ENCODE results near the gene TNNC2.
"Not testable (repeated sequence)": the region's sequence is repeated elsewhere in the genome, so short reads cannot be mapped to it uniquely, and the experiment has no call there.

Gene TNNC2

GRCh38 chr20:45848969-45849582, 22.0 kb upstream of the TNNC2 start:
- DNase-seq (ENCODE audit: low read depth in 2 of 2), result no peak

GRCh38 chr20:45848421-45848820, 21.3 kb upstream of the TNNC2 start:
- DNase-seq (ENCODE audit: low read depth in 2 of 2), result no peak

- no peak for DNase-seq (ENCODE audit: low read depth in 2 of 2)
Measured at GRCh38 chr20:45845452-45845851, 18.3 kb upstream of the TNNC2 start.

- DNase-seq (ENCODE audit: low read depth in 2 of 2), result no peak
Measured at GRCh38 chr20:45843506-45843905, 16.4 kb upstream of the TNNC2 start.

GRCh38 chr20:45842169-45842812, 15.2 kb upstream of the TNNC2 start:
- no peak for DNase-seq (ENCODE audit: low read depth in 2 of 2)

- DNase-seq (ENCODE audit: low read depth in 2 of 2), result no peak
Measured at GRCh38 chr20:45841407-45842129, 14.5 kb upstream of the TNNC2 start.

GRCh38 chr20:45840700-45841198, 13.6 kb upstream of the TNNC2 start:
- DNase-seq (ENCODE audit: low read depth in 2 of 2), result no peak

GRCh38 chr20:45836841-45837240, 9.7 kb upstream of the TNNC2 start:
- no peak for DNase-seq (ENCODE audit: low read depth in 2 of 2)

GRCh38 chr20:45835825-45836224, 8.7 kb upstream of the TNNC2 start:
- DNase-seq (ENCODE audit: low read depth in 2 of 2), result no peak

- no peak for DNase-seq (ENCODE audit: low read depth in 2 of 2)
Measured at GRCh38 chr20:45835329-45835765, 8.2 kb upstream of the TNNC2 start.

GRCh38 chr20:45834797-45835161, 7.7 kb upstream of the TNNC2 start:
- no peak for DNase-seq (ENCODE audit: low read depth in 2 of 2)

- DNase-seq (ENCODE audit: low read depth in 2 of 2), result no peak
Measured at GRCh38 chr20:45833883-45834796, 7.0 kb upstream of the TNNC2 start.

GRCh38 chr20:45833030-45833882, 6.1 kb upstream of the TNNC2 start, which contains the start of gene SNX21:
Gene SNX21, plus strand, starts transcription at chr20:45833799. Its CDS starts 121 bp downstream, at chr20:45833920.
- no peak for DNase-seq (ENCODE audit: low read depth in 2 of 2)

- no peak for DNase-seq (ENCODE audit: low read depth in 2 of 2)
Measured at GRCh38 chr20:45832619-45833018, 5.5 kb upstream of the TNNC2 start.

GRCh38 chr20:45829673-45830106, 2.6 kb upstream of the TNNC2 start:
- not testable (repeated sequence) for DNase-seq (ENCODE audit: low read depth in 2 of 2)

- no peak for DNase-seq (ENCODE audit: low read depth in 2 of 2)
Measured at GRCh38 chr20:45828589-45828988, 1.5 kb upstream of the TNNC2 start.

- no peak for DNase-seq (ENCODE audit: low read depth in 2 of 2)
Measured at GRCh38 chr20:45827712-45828111, 600 bp upstream of the TNNC2 start.

GRCh38 chr20:45826381-45827019, 612 bp downstream of the TNNC2 start:
- no peak for DNase-seq (ENCODE audit: low read depth in 2 of 2)

GRCh38 chr20:45823949-45824835, 2.9 kb downstream of the TNNC2 start:
- peak in 1 of 2 donors; percentile 17 for DNase-seq (ENCODE audit: low read depth in 2 of 2)
